ENCODE data around the gene TMEM151B.

DNA sequence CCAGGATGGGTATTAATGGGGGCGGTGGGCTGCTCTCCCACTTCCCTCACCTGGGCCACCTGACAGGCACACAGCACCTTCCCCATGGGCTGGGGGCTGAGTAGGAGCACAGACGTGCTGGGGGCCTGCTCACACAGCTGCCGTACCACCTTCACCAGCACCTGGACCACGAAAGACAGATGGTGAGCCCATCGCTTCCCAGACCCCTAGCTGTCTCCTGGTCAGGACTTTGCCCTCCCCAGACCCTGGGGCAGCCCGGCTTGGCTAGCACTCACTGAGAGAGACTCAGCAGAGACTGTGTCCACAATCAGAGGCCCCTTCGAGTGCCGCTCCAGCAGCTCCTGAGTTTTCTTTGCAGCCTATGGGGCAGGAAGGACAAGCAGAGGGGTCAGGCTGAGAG lies 30.9 kb downstream of the TMEM151B start:
- TF ChIP-seq YY1 (IDR thresholded peaks at IDR 0.05; ENCODE audit: insufficient read depth, insufficient read length) (no peak), SUZ12 (IDR thresholded peaks at IDR 0.05; ENCODE audit: extremely low read depth, insufficient read depth, insufficient read length) (no peak)
